Right atrium auricular region (tissue), 2 donors: ENCODE results near the gene ZNF526. TPM values are rescaled to one million over a fixed set of nuclear protein-coding genes. Genes with fewer than 3 reads are reported as not detected.

Experiments used
- DNase-seq: peaks from one replicate; pipeline ENCODE4 v3.0.0-alpha.2; 2019; ENCODE audit warnings: low spot score
- H3K27ac ChIP-seq, 2 donors: fragments of 200-600 bp; sonication (generic); 1 replicate in 1 of 2; 2 replicates in 1 of 2; pipeline ENCODE4 v1.5.1; 2016 to 2019
- H3K27me3 ChIP-seq, 2 donors: fragments of 200-600 bp; sonication (generic); one replicate each; pipeline versions ENCODE4 v1.5.1 to v1.6.0; 2017 to 2019
- H3K36me3 ChIP-seq: fragments of 200-600 bp; sonication (generic); one replicate; pipeline ENCODE4 v1.5.1; 2016
- H3K4me1 ChIP-seq, 2 donors: fragments of 200-600 bp; sonication (generic); one replicate each; pipeline versions ENCODE4 v1.5.1 to v1.6.0; 2017 to 2019
- H3K4me3 ChIP-seq, 2 donors: fragments of 200-600 bp; sonication (generic); 1 replicate in 1 of 2; 2 replicates in 1 of 2; pipeline ENCODE4 v1.5.1; 2017 to 2019; ENCODE audit warnings: mild to moderate bottlenecking in 1 of 2, moderate library complexity in 1 of 2
- H3K9me3 ChIP-seq, 2 donors: fragments of 200-600 bp; sonication (generic); one replicate each; pipeline ENCODE4 v1.5.1; 2019
- total RNA-seq, 2 donors: library from RNA; depleted of rRNA; stranded (reverse); fragments of >200 nt; gene quantifications; one replicate each; pipeline ENCODE4 v1.1.0, GENCODE V29; 2016
- TF ChIP-seq, protein P1 (sequence below), 2 donors: fragments of 200-600 bp; sonication (generic); IDR thresholded peaks; one replicate each; pipeline ENCODE4 v1.5.1; 2019; ENCODE audit warnings: antibody characterized with exemption in 2 of 2

The ZNF526 gene
- total RNA-seq, 2 donors from 2014 or later: 2.6 to 5.4 TPM

DNA sequence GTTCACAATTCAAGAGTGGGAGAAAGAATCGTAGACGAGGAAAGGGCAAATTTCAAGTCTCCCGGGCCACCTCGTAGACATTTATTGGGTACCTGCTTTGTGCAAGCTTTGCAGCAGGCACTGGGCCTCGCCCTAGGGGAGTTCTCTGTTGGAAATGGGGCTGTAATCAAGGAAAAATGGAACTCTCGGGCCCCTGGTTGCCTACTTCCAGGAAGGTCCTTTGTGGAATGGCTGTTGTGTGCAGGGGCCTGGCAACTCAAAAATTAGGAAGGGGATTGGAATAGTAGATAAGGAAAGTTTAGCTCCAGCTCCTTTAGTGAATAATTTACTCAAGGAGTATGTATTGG is 612 bp downstream of the ZNF526 start:
- Histone ChIP-seq H3K9me3 (no peaks in the 10 kb centered on the region), H3K4me3 (peak overlapping the region; percentile 80 to 87), H3K36me3 (peaks cover 16% of the 10 kb centered on the region), H3K27ac (peak overlapping the region; percentile 84 to 93), H3K4me1 (peaks cover 0 to 47% of the 10 kb centered on the region in 2 donors), H3K27me3 (no peaks in the 10 kb centered on the region)
- TF ChIP-seq, protein P1, sequence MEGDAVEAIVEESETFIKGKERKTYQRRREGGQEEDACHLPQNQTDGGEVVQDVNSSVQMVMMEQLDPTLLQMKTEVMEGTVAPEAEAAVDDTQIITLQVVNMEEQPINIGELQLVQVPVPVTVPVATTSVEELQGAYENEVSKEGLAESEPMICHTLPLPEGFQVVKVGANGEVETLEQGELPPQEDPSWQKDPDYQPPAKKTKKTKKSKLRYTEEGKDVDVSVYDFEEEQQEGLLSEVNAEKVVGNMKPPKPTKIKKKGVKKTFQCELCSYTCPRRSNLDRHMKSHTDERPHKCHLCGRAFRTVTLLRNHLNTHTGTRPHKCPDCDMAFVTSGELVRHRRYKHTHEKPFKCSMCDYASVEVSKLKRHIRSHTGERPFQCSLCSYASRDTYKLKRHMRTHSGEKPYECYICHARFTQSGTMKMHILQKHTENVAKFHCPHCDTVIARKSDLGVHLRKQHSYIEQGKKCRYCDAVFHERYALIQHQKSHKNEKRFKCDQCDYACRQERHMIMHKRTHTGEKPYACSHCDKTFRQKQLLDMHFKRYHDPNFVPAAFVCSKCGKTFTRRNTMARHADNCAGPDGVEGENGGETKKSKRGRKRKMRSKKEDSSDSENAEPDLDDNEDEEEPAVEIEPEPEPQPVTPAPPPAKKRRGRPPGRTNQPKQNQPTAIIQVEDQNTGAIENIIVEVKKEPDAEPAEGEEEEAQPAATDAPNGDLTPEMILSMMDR (IDR thresholded peaks at IDR 0.05): no peak
- no peak for DNase-seq

DNA sequence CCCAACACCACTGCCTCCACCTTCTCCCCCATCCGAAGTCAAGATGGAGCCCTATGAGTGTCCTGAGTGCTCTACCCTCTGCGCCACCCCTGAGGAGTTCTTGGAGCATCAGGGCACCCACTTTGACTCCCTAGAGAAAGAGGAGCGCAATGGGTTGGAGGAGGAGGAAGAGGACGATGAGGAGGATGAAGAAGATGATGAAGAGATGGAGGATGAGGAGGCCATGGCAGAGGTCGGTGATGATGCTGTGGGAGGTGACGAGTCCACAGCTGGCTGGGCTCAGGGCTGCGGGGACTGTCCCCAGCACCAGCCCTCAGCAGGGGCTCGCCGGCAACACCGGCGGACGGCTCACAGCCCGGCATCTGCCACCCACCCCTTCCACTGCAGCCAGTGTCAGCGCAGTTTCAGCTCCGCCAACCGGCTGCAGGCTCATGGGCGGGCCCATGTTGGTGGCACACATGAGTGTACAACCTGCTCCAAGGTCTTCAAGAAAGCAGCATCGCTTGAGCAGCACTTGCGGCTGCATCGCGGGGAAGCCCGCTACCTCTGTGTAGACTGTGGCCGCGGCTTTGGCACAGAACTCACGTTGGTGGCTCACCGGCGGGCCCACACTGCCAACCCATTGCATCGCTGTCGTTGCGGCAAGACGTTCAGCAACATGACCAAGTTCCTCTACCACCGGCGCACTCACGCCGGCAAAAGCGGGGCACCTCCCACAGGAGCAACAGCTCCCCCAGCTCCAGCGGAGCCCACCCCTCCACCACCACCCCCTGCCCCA is 5.0 kb downstream of the ZNF526 start:
- Histone ChIP-seq H3K27me3 (no peaks in the 10 kb centered on the region), H3K27ac (no peak overlapping the region), H3K4me3 (no peak overlapping the region), H3K36me3 (peaks cover 36% of the 10 kb centered on the region), H3K9me3 (no peaks in the 10 kb centered on the region), H3K4me1 (peaks cover 0 to 18% of the 10 kb centered on the region in 2 donors)
- DNase-seq: no peak
- TF ChIP-seq, protein P1 (IDR thresholded peaks at IDR 0.05): no peak

DNA sequence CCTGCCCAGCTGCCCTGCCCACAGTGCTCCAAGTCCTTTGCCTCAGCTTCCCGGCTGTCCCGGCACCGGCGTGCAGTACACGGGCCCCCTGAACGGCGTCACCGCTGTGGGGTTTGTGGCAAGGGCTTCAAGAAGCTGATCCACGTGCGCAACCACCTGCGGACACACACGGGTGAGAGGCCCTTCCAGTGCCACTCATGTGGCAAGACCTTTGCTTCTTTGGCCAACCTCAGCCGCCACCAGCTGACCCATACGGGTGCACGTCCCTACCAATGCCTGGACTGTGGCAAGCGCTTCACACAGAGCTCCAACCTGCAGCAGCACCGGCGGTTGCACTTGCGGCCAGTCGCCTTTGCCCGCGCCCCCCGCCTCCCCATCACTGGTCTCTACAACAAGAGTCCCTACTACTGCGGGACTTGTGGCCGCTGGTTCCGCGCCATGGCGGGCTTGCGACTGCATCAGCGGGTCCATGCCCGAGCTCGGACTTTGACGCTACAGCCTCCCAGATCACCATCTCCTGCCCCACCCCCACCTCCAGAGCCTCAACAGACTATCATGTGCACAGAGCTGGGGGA is 5.7 kb downstream of the ZNF526 start:
- H3K27me3 ChIP-seq: no peaks in the 10 kb centered on the region
- no peak overlapping the region for H3K4me3 ChIP-seq
- H3K36me3 ChIP-seq: peaks cover 41% of the 10 kb centered on the region
- H3K27ac ChIP-seq: no peak overlapping the region
- H3K4me1 ChIP-seq: peaks cover 0 to 16% of the 10 kb centered on the region in 2 donors
- TF ChIP-seq, protein P1 (IDR thresholded peaks at IDR 0.05): no peak
- DNase-seq: no peak
- no peaks in the 10 kb centered on the region for H3K9me3 ChIP-seq

DNA sequence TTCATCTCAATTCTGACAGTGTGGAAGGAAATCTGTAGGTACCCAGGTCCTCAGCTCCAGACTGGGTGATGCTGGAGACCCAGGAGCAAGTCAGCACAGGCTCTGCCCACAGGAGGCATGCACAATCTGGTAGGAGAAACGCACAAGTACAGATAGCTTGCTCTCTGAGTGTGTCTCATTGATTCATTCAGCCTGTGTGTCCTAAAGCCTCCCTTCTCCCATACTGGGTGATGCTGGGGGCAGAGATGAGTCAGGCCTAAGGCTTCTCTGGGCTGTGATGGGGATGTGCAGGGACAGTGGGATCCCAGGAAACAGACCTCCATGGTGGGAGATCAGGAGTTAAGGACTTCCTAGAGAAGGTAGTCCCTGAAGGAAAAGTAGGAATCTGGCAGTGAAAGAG is 6.8 kb downstream of the ZNF526 start:
- Histone ChIP-seq H3K4me3 (no peak overlapping the region), H3K27me3 (no peaks in the 10 kb centered on the region), H3K36me3 (peaks cover 49% of the 10 kb centered on the region), H3K27ac (no peak overlapping the region), H3K4me1 (peaks cover 0 to 5% of the 10 kb centered on the region in 2 donors), H3K9me3 (no peaks in the 10 kb centered on the region)
- TF ChIP-seq, protein P1 (IDR thresholded peaks at IDR 0.05): no peak
- no peak for DNase-seq

DNA sequence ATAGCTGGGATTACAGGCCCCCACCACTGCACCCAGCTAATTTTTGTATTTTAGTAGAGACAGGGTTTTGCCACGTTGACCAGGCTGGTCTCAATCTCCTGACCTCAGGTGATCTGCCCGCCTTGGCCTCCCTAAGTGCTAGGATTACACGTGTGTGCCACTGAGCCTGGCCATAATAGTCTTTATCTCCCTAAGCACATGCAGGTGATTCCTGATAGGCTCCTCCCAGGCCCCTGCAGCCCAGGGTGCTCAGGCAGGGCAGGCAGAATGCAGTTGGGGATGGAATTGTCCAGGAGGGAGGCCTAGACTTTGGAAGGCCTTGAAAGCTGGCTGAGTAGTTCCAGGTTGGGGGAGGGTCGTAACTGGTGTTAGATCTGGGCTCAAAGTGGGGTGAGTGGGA is 8.5 kb downstream of the ZNF526 start:
- Histone ChIP-seq H3K4me1 (no peaks in the 10 kb centered on the region), H3K27me3 (no peaks in the 10 kb centered on the region), H3K9me3 (no peaks in the 10 kb centered on the region), H3K4me3 (no peak overlapping the region), H3K27ac (no peak overlapping the region), H3K36me3 (peaks cover 61% of the 10 kb centered on the region)
- no peak for DNase-seq
- TF ChIP-seq, protein P1 (IDR thresholded peaks at IDR 0.05): no peak
